DND-41 (cell line): Measurements from ENCODE around the gene CRACR2B.

Experiments
- ATAC-seq: fragments of 200-7000 bp; cut with Tn5 transposase; 3 replicates; pipeline ENCODE4 v1.9.1; 2021; ENCODE audit warnings: low read depth; ENCODE audit not compliant: insufficient read depth
- DNase-seq: peaks from one replicate; pipeline ENCODE4 v3.0.0-alpha.2; 2020
- H2AFZ ChIP-seq: 2 replicates; pipeline ENCODE4 v1.6.0; 2012; ENCODE audit warnings: low read depth, low read length
- H3K27ac ChIP-seq: 2 replicates; pipeline ENCODE4 v1.5.1; 2012; ENCODE audit warnings: low read length, inconsistent platforms
- H3K27me3 ChIP-seq: fragments of 200-600 bp; sonication (generic); 2 replicates; pipeline ENCODE4 v1.6.0; 2012; ENCODE audit warnings: low read length, mild to moderate bottlenecking, inconsistent platforms; ENCODE audit not compliant: insufficient read depth, poor library complexity
- H3K36me3 ChIP-seq: 2 replicates; pipeline ENCODE4 v1.5.1; 2012; ENCODE audit warnings: low read length, inconsistent platforms; ENCODE audit not compliant: insufficient read depth
- H3K4me1 ChIP-seq: 2 replicates; pipeline ENCODE4 v1.5.1; 2012; ENCODE audit warnings: mild to moderate bottlenecking, low read length; ENCODE audit not compliant: insufficient read depth
- H3K4me2 ChIP-seq: 2 replicates; pipeline ENCODE4 v1.6.0; 2012; ENCODE audit warnings: mild to moderate bottlenecking, moderate library complexity, low read length, inconsistent platforms; ENCODE audit not compliant: insufficient read depth
- H3K4me3 ChIP-seq, 2 experiments: fragments of 200-600 bp in 1 of 2; shearing (Covaris generic) in 1 of 2; 2 replicates each; pipeline ENCODE4 v1.5.1; 2012 to 2016; ENCODE audit warnings: inconsistent platforms in 2 of 2, low read length in 2 of 2, mild to moderate bottlenecking in 2 of 2, low read depth in 1 of 2, moderate library complexity in 1 of 2
- H3K79me2 ChIP-seq: 2 replicates; pipeline ENCODE4 v1.6.0; 2012; ENCODE audit warnings: low read length, inconsistent platforms; ENCODE audit not compliant: insufficient read depth
- H3K9ac ChIP-seq: 2 replicates; pipeline ENCODE4 v1.6.0; 2012; ENCODE audit warnings: low read depth, mild to moderate bottlenecking, inconsistent platforms, low read length, moderate library complexity
- H3K9me3 ChIP-seq: 2 replicates; pipeline ENCODE4 v1.5.1; 2012; ENCODE audit warnings: low read length, moderate library complexity, mild to moderate bottlenecking, inconsistent platforms; ENCODE audit not compliant: insufficient read depth, severe bottlenecking
- H4K20me1 ChIP-seq: 2 replicates; pipeline ENCODE4 v1.6.0; 2012; ENCODE audit warnings: low read length; ENCODE audit not compliant: insufficient read depth
- CTCF ChIP-seq: IDR thresholded peaks from 2 replicates; pipeline ENCODE4 v1.5.1; 2012; ENCODE audit warnings: borderline replicate concordance, low read length, moderate library complexity, mild to moderate bottlenecking; ENCODE audit not compliant: poor library complexity, severe bottlenecking; ENCODE audit errors: extremely low read depth
- EZH2 ChIP-seq: IDR thresholded peaks from 3 replicates; pipeline ENCODE4 v1.6.1; 2012; ENCODE audit warnings: borderline replicate concordance, low read depth, mild to moderate bottlenecking, moderate library complexity, low read length, inconsistent platforms; ENCODE audit not compliant: severe bottlenecking

The CRACR2B gene

GRCh38 chr11:843086-843734, 15.5 kb downstream of the CRACR2B start:
- Histone ChIP-seq H3K79me2 (peaks cover 21% of the 10 kb centered on the region), H3K9ac (peak overlapping the region; percentile 91), H3K9me3 (no peaks in the 10 kb centered on the region), H3K27ac (no peak overlapping the region), H3K27me3 (no peaks in the 10 kb centered on the region), H3K4me3 (peak overlapping the region; percentile 98 to 100; a peak in 3 of 4 replicates), H3K4me2 (peak overlapping the region; percentile 91), H4K20me1 (peaks cover 27% of the 10 kb centered on the region), H3K36me3 (peaks cover 29% of the 10 kb centered on the region), H3K4me1 (peaks cover 39% of the 10 kb centered on the region), H2AFZ (peak overlapping the region; percentile 38)
- TF ChIP-seq CTCF (no peak), EZH2 (peak; percentile 53)
- ATAC-seq (peak; percentile 8; the same call in 1 of the 3 replicates), DNase-seq (no peak)

GRCh38 chr11:843818-844692, 16.3 kb downstream of the CRACR2B start:
- peak overlapping the region; percentile 91; the same call in 1 of the 2 replicates for H3K4me2 ChIP-seq
- DNase-seq (no peak), ATAC-seq (peak; percentile 6; the same call in 2 of the 3 replicates)
- TF ChIP-seq CTCF (no peak), EZH2 (no peak)
- H3K9me3 ChIP-seq: no peaks in the 10 kb centered on the region
- peak overlapping the region in 1 of 2 experiments; percentile 31; a peak in 1 of 4 replicates for H3K4me3 ChIP-seq
- H3K4me1 ChIP-seq: peaks cover 42% of the 10 kb centered on the region
- peaks cover 30% of the 10 kb centered on the region for H4K20me1 ChIP-seq
- no peaks in the 10 kb centered on the region for H3K27me3 ChIP-seq
- H3K9ac ChIP-seq: peak overlapping the region; percentile 91; the same call in 1 of the 2 replicates
- H2AFZ ChIP-seq: no peak overlapping the region
- H3K79me2 ChIP-seq: peaks cover 21% of the 10 kb centered on the region
- H3K27ac ChIP-seq: no peak overlapping the region
- peaks cover 21% of the 10 kb centered on the region for H3K36me3 ChIP-seq

GRCh38 chr11:844693-845644, 17.2 kb downstream of the CRACR2B start:
- TF ChIP-seq EZH2 (no peak), CTCF (no peak)
- peaks cover 40% of the 10 kb centered on the region for H3K4me1 ChIP-seq
- H3K4me2 ChIP-seq: no peak overlapping the region
- peaks cover 29% of the 10 kb centered on the region for H4K20me1 ChIP-seq
- no peak overlapping the region for H3K4me3 ChIP-seq
- no peak overlapping the region for H3K27ac ChIP-seq
- no peaks in the 10 kb centered on the region for H3K9me3 ChIP-seq
- peaks cover 12% of the 10 kb centered on the region for H3K36me3 ChIP-seq
- no peaks in the 10 kb centered on the region for H3K27me3 ChIP-seq
- H3K79me2 ChIP-seq: peaks cover 21% of the 10 kb centered on the region
- no peak overlapping the region for H2AFZ ChIP-seq
- peak; percentile 34 for ATAC-seq
- H3K9ac ChIP-seq: no peak overlapping the region
- peak; percentile 73 for DNase-seq
